Stimulated activated CD4-positive, alpha-beta T cell treated with anti-CD3 and anti-CD28 coated beads, TNF-alpha, amount 100 ng/mL, for 24 hours (primary cell): Measurements from ENCODE around the gene MRE11.
"Not testable (repeated sequence)": the region's sequence is repeated elsewhere in the genome, so short reads cannot be mapped to it uniquely, and the experiment has no call there.

ENCODE experiments used
- DNase-seq, 3 experiments: peaks; one replicate each; pipeline ENCODE4 v3.0.0-alpha.2; 2020; ENCODE audit warnings: low read depth in 3 of 3

MRE11 gene

DNA sequence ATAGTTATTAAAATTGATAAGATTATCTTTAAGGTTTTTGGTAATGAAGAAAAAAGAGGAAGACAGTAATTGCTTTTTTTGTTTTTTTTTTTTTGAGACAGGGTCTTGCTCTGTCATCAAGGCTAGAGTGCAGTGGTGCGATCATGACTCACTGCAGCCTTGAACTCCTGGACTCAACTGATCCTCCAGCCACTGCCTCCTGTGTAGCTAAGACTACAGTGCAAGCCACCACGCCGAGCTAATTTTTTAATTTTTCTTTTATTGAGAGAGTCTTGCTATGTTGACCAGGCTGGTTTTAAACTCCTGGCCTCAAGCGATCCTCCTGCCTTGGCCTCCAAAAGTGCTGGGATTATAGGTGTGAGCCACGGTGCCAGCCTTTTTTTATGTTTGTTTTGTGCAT is 12.9 kb upstream of the MRE11 start:
- DNase-seq, result not testable (repeated sequence)

DNA sequence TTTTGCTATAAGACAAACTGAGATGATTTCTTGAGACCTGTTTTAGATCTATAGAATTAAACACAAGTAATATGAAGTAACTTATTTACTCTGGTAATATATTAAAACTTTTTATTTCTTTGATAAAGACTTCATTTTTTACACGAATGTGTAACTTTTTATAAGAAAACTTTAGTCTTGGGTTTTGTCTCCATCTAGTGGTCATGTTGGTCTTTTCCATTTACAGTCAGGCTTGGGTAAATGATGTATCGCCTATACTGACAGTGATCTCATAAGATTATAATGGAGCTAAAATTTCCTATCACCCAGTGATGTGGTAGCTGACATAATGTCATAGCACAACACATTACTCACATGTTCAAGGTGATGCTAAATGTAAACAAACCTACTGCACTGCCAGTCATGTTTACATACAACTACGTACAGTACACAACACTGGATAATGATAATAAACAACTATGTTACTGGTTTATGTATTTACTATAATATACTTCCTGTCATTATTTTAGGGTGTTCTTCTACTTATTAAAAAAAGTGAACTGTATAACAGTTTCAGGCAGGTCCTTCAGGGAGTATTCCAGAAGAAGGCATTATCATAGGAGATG is 11.1 kb upstream of the MRE11 start:
- DNase-seq, result no peak

DNA sequence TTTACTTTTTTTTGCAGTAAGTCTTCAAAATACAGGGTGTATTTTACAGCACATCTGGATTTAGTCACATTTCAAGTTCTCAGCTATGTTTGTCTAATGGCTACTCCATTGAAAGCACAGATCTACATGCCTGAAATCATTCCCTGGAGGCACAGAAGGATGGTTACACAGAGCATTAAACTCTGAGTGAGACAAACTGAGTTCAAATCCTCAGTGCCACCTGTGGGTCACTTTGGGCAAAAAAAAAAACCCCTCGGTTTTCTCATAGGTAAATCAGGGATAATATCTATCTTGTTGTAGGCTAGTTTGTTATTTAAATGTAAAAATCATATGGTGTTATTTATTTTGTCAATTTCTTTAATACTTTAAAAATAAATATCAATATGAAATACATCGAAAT is 7.9 kb upstream of the MRE11 start:
- DNase-seq, result no peak

DNA sequence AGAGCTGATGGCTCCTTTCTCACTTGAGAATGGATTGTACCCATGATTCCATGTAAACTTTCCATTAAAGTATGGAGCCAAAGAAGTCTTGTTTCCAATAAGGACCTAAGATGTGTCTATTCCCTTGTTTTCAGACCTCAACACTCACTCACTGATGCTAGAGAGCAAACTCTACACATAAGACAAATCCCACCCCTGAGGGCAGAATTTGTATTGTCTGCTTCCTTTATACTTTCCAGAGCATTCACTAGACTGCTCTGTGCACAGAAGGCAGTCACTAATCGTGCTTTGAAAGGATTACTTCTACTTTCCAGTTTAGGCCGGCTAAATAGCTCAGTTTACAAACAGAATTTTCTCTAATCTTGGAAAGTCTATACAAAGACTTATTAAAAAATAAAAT is 6.5 kb upstream of the MRE11 start:
- no peak for DNase-seq

DNA sequence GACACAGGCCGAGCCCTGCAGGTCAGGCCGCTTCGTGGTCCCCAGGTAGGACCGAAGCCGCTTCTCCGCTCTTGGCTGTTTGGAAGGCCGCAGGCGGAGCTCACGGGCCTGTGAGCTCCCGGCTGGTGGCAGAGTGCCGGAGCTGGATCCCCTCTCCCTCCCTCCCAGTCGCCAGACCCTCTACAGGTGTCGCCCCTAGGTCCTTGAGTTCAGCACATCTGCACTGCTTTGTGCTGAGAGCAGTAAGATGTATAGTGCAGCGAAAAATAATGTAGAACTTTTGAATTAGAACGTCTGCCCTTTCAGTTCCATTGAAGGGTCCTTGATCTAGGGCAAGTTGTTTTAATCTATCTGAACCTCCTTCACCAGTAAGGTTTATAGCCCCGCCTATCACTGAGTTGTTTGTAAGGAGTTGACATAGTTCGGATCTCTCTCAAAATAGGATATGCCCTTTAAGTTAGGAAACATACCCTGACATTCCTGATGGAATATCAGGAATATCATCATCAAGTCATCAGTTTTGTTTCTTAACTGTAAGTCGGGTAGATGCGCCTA is 559 bp upstream of the MRE11 start:
- DNase-seq, result no peak

DNA sequence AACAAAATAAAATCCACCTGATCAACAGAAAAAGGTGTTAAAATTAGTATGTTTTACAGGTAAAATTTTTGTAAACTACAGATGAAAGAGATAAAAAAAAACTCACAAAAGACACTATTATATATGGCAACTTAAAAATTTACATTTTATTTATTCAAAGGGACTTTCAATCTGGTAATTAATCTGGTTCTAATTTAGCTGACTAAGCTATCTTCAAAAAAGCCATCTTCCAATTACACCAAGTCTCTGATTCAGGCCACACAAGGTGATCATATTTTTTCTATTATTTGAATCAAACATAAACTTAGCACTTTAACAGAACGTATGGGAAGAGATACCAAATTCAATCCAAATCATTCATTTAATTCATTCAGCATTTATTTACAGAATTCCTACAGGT is 7.6 kb downstream of the MRE11 start:
- no peak for DNase-seq

DNA sequence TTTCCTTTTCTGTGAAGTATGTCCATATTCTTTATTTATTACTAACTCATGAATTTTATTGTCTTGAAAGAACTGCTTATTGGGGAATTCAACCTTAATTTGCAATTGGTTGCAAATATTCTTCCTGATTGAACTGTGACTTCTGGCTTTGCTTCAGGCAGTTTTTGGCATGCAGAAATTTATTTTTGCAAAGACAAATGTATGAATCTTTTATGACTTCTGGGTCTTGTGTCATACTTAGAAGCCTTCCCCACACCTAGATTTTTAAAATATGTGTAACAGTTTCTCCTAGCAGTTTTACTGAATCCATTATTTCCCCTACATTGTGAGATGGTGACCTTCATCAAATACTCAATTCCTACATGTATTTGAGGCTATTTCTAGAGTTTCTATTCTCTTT is 12.3 kb downstream of the MRE11 start:
- no peak for DNase-seq

DNA sequence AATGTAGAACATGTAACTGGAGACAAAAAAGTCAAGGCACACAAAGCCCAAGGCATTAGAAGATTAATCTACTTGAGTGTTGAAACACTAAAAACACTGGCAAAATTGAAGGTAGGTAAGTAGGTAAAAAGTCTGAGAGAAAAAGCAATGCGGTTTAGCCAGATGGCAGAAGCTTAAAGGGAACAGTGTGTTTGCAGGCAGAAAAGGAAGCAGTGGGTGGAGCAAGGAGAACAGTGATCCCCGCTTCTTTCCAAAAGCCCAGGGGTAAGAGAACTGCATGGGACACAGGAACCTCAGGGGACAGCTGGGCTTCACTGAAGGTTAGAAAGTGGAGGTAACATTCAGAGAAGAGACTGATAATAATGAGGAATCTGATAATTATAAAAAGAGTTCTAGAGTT is 16.0 kb downstream of the MRE11 start:
- no peak for DNase-seq

DNA sequence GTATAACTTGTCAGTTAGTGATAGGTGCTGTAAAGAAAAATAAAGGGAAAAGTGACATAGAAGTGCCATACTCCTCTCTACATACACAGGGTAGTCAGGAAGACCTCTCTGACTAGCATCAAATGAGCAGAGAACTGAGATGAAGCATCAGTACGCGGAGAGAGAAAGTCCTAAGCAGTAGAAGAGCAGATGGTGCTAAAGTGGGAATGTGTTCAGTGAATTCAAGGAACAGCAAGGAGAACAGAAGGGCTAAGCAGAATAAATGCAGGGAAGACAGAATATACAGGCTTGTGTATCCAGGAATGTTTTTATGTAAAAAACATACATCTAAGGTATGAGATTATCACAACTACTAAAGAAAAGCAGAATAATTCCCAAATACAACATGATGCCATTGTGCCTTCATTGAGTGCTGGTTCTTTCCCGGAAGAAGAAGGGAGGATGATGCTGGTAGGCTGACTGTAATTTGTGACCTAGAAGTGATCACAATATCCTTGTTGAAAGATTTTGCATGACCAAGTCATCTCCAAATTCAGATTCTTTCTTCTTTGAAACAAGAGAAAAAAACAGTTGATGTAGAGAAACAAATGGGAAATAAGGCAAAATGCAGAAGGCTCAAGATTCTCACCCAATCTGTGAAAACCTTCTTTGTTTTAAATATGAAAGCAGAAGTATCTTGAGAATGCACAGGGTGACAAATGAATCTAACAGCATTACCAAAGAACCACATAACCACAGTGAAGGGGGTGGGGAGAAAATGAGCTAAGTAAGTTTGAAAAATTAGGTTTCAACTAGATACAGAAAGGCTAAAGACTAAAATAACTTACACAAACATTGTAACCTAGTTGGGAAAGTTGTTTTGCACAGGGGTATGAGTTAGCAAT is 20.5 kb downstream of the MRE11 start:
- no peak for DNase-seq

DNA sequence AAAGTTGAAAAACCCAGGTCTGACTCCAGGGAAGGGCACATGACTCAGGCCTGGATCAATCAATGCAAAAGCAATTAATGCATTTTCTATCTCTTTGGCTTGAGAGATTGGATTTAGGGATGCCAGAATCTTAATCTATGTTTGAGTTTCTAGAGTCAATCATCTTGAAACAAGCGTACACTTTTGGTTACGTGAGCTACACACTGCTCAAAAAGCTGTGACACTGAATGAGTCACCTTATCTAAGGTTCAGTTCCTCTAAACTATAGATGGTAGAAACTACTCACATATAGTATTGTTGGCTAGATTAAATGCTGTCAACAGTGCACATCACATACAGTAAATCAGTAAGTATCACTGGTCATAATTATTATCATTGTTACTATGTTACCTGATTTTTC is 24.2 kb downstream of the MRE11 start:
- DNase-seq, result no peak

DNA sequence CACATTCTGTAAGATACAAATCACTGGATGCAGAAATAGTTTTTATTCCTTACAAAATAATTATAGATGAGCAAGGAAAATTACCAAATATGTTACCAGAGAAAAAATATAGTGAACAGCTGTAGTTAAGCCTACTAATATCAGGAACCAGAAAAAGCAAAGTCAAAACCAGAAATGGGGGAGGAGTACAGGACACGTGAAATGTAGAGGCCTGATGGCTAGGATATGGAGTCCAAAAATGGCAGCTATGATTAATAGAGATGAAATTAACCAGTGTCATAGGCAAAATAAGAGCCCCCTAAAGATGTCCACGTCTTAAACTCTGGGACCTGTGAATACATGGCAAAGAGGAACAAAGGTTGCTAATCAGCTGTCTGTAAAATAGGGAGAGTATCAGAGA is 34.1 kb downstream of the MRE11 start:
- DNase-seq, result no peak

DNA sequence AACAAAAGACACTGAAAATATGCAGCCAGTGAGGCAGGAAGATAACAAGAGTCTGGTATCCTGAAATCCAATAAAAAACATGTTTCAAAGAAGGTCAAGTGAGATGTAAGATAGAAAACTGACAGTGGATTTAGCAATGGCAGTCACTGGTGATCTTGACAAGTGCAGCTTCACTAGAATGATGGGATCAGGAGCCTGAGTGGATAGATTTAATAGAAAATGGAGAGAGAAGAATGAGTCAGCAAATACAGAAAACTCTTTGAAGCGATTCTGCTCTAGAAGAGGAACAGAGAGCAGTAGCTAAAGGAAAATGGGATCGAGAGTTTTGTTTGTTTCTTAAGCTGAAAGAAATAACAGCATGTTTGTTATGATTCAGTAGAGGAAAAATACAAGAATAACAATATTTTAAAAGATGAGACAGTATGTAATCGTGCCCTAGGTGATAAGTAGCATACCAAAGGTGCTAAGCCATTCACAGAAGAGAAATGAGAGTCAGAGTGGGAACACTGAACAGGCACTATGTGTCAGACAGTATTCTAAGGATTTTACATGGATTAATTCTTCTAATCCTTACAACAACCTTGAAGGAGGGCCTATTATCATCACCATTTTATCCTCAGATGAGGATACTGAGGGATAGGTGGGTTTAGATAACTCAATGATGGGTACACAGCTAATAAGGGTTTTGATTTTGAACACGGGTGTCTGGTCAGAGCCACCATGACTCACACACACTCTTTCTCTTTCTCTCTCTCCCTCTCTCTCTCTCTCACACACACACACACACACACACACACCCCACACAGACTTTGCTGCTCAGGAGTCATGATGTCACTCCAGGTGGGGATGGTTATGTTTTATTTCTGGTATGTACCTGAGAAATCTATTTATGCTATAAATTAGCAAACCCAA is 36.3 kb downstream of the MRE11 start:
- no peak for DNase-seq

DNA sequence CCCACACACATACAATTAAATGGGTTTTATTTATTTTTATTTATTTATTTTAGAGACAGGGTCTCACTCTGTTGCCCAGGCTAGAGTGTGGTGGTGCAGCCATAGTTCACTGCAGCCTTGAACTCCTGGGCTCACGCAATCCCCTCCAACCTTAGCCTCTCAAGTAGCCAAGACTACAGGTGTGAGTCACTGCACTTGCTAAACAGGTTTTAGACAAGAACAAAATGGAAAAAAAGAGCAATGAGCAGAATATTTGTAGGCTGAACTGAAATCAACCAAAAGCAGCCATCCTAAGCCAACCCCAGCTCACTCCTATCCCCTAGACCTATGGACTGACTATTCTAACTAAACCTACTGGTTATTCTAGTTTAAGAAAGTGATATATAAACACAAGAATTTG is 37.8 kb downstream of the MRE11 start:
- DNase-seq, result no peak

DNA sequence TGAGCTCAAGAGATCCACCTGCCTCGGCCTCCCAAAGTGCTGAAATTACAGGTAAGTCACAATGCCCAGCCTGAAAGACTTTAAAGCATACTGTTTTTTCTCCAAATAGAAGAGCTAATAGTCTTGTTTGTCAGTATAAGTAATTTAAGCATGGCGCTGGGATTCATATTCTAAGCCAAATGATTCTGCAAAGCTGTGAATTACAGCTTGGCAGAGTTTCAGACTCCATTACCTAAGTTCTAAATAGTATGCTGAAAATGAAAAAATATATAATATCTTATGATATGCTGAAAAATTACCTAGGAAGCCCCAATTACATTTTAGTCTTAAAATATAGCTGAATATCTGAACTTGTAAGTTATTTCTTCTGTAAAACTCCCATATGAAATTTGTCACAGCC is 39.3 kb downstream of the MRE11 start:
- DNase-seq, result no peak

DNA sequence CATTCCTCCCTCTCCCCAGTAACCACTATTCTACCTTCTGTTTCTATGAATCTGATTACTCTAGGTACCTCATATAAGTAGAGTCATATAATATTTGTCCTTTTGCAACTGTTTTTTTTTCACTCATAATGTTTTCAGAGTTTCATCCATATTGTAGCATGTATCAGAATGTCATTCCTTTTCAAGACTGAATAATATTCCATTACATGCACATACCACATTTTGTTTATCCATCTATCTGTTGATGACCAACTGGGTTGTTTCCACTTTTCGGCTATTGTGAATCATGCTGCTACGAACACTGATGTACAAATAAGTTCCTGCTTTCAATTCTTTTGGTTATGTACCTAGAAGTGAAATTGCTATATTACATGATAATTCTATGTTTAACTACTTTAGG is 40.7 kb downstream of the MRE11 start:
- no peak for DNase-seq

DNA sequence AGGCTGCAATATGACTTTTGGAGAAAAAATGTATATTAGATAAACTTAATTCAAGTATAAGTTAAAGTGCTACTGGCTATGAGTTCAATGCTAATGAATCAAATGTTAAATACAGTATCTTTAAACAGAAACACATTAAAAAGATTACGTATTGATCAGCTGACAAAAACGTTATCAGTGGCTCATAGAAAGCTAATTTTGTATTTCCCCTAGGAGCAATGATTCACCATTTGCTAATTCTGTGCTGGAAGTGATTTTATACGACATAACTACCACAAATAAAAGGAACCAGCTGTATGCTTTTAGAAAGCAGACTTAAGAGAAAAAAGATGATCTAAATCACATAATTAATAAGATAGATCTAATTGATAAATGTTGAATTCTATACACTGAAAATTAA is 43.6 kb downstream of the MRE11 start:
- DNase-seq, result no peak

DNA sequence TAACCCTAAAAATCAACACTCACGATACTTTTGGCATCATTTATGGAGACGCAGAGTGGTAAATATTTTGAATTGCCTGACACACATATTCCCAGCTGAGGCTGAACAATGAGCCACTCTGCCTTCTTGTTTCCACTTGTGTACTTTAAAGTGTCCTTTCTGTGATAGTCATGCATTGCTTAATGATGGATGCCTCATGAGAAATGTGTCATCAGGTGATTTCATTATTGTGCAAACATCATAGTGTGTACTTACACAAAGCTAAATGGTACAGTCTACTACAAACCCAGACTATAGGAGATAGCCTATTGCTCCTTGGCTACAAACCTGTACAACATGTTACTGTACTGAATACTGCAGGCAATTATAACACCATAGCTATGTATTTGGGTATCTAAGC is 44.2 kb downstream of the MRE11 start:
- no peak for DNase-seq

DNA sequence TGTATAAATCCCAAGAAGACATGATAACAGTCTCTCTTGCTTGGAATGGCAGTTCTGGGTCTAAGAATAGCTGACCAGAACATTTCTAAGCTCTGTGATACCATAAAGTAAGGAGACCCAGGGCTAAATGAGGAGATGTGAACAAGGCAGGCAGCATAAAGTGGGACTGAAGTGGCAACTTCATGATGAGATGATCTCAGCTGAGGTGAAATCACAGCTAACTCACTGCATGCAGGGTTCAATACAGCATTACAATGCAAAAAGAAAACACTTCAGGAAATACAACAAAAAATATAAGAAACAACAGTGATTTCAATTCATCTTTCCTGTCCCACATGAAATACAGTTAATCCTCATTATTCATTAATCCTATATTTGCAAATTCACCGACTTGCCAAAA is 44.6 kb downstream of the MRE11 start:
- DNase-seq, result no peak

DNA sequence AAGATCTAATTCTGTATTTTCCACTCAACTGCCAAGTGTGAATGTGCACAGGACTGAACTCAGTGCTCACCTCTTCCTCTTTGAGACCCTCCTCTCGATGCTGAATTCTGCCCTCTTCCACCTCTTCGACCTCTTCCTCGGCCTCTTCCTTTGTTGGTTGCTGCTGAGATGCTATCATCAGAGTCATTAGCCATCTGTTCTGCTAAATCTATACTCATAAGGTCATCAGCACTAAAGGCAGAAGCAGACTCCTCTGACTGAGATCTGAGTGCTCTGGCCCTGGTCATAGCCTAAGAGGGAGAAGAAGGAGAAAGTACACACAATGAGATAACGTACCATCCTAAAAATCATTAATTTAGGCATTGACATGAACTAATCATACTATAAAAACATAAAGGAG is 46.5 kb downstream of the MRE11 start:
- DNase-seq, result no peak

DNA sequence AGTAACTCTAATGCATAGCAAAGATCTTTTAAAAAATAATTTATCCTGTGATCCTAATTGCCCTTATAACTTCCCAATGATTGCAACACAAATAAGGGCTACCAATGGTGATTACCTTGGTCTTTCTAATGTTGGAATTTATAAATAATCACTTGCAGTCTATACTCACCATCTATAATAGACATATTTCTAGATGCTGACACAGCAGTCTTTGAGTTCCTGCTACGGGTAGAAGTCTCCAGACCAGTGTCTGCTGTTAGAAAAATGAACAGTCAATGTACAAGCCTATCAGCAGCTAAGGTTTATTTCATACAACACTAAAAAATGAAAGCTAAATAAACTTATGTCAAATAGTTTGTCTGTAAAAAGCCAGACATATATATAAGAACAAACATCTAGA is 48.0 kb downstream of the MRE11 start:
- DNase-seq, result no peak

DNA sequence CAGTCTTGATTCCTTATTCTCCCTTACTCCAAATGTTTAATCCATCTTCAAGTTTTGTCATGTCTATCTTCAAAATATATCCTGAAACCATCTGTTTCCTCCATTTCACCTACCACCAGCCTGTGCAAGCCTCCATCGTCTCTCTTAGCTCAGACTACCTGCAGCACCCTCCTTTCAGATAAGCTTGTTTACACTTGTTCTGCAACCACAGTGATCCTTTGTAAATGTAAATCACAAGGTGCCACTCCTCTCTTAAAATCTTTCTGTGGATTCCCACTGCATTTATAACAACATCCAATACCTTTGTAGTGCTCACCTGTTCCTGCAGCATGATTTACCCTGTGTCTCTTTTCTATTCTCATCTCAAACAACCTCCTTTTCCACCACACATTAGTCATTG is 60.6 kb downstream of the MRE11 start:
- DNase-seq, result no peak

DNA sequence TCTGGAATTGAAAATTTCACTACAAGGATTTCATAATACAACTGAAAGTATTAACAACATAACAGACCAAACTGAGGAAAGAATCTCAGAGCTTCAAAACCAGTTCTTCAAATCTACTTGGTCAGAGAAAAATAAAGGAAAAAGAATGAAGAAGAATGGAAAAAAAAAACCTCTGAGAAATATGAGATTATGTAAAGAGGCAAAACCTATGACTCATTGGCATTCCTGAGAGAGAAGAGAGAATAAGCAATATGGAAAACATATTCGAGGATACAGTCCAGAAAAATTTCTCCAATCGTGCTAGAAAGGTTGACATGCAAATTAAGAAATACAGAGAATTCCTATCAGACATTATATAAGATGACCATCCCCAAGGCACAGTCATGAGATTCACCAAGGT is 69.0 kb downstream of the MRE11 start:
- DNase-seq, result no peak
